Measurements from ENCODE around the gene FOXC1. TPM values are rescaled to one million over a fixed set of nuclear protein-coding genes. Genes with fewer than 3 reads are reported as not detected.

Gene FOXC1
- total RNA-seq, 1 donor from 2014 or later: 0.45 TPM

DNA sequence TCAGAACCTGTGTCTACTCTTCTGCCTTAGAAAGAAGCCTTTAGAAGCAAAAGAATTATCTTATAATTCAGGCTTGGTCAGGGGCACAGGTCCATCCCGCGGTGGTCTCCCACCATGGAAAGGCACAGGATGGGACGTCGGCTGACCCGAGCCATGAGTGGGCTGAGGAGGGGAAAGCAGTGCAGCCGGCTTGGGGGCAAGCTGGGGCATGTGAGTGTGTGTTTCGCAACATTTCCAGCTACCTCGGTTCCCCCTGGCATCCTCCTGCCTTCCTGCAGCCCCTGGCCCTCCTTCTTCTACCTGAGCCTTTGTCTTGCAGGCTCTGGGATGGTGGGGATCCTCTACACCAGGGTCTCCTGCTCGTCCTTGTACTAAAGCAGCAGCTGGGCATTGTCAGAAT is 29.1 kb upstream of the FOXC1 start:
- no peak overlapping the region for H3K4me2 ChIP-seq
- Mint-ChIP-seq H3K4me3 (no peak overlapping the region), H3K27ac (no peak overlapping the region), H3K27me3 (ENCODE audit: insufficient read depth, low read depth) (peaks cover 2% of the 10 kb centered on the region), H3K9me3 (peaks cover 8% of the 10 kb centered on the region), H3K36me3 (peaks cover 4% of the 10 kb centered on the region), H3K4me1 (peaks cover 26% of the 10 kb centered on the region)
- no peaks in the 10 kb centered on the region for H4K20me1 ChIP-seq (ENCODE audit: low read depth)
- no peak overlapping the region for H3K9ac ChIP-seq
- H2AFZ ChIP-seq (replicated peaks): no peak overlapping the region
- peaks cover 3% of the 10 kb centered on the region for H3K4me1 ChIP-seq
- no peak for DNase-seq (ENCODE audit: low spot score)
- no peaks in the 10 kb centered on the region for H3F3A ChIP-seq (ENCODE audit: low read depth)
- H3K36me3 ChIP-seq: no peaks in the 10 kb centered on the region
- no peak for TF ChIP-seq EZH2 (IDR thresholded peaks at IDR 0.05)
- no peak for TF ChIP-seq EZH2phosphoT487 (IDR thresholded peaks at IDR 0.05)
- TF ChIP-seq, protein P1, sequence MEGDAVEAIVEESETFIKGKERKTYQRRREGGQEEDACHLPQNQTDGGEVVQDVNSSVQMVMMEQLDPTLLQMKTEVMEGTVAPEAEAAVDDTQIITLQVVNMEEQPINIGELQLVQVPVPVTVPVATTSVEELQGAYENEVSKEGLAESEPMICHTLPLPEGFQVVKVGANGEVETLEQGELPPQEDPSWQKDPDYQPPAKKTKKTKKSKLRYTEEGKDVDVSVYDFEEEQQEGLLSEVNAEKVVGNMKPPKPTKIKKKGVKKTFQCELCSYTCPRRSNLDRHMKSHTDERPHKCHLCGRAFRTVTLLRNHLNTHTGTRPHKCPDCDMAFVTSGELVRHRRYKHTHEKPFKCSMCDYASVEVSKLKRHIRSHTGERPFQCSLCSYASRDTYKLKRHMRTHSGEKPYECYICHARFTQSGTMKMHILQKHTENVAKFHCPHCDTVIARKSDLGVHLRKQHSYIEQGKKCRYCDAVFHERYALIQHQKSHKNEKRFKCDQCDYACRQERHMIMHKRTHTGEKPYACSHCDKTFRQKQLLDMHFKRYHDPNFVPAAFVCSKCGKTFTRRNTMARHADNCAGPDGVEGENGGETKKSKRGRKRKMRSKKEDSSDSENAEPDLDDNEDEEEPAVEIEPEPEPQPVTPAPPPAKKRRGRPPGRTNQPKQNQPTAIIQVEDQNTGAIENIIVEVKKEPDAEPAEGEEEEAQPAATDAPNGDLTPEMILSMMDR (IDR thresholded peaks at IDR 0.05): no peak
- no peaks in the 10 kb centered on the region for H3K27me3 ChIP-seq
- no peaks in the 10 kb centered on the region for H3K79me2 ChIP-seq (ENCODE audit: low read depth)
- H3K9me3 ChIP-seq (ENCODE audit: low read depth): no peaks in the 10 kb centered on the region
- no peak overlapping the region for H3K27ac ChIP-seq
- H3K4me3 ChIP-seq: no peak overlapping the region

DNA sequence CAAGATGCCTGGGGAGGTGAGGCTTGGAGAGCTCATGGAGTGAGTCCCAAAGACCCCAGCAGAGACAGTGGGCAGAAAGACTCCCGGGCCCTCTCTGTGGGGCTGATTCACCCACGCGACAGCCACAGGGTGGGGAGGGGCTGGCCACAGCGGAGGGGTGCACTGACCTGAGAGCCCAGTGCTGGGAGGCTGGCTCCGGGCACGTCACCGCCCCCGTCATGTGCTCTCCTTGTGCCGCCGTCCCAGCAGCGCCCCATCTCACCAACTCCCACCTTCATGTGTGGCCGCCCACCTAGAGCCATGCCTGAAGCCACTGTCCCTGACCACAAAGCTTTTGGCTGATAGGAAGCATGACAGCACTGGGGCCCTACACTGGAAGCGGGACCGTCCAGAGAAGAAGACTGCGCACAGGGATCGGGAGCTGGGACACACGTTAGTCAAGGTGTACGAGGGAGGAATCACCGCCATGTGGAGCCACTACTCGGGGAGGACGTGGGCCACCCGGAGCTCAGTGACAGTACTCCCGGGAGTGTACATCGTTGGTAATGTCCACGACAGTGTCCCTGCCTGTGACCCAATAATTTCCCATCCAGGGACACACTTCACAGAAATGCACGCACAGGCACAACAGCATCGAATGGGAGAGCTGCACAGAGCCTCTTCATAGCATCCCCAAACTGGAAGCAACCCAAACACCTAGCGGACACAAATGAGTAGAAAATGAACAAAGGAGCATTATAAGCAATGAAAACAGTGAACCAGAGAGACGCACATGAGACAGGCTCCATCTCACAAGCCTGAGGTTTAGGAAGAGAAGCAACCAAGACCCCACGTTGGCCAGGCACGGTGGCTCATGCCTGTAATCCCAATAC is 28.4 kb upstream of the FOXC1 start:
- Histone ChIP-seq H3K9me3 (ENCODE audit: low read depth) (no peaks in the 10 kb centered on the region), H3K4me3 (no peak overlapping the region), H3K9ac (no peak overlapping the region), H3F3A (ENCODE audit: low read depth) (no peaks in the 10 kb centered on the region), H3K4me1 (no peaks in the 10 kb centered on the region), H3K27ac (no peak overlapping the region), H3K27me3 (no peaks in the 10 kb centered on the region), H4K20me1 (ENCODE audit: low read depth) (no peaks in the 10 kb centered on the region), H2AFZ (replicated peaks) (no peak overlapping the region), H3K4me2 (no peak overlapping the region), H3K79me2 (ENCODE audit: low read depth) (no peaks in the 10 kb centered on the region), H3K36me3 (no peaks in the 10 kb centered on the region)
- DNase-seq (ENCODE audit: low spot score): no peak
- Mint-ChIP-seq H3K4me3 (peak overlapping the region; percentile 2), H3K9me3 (peaks cover 8% of the 10 kb centered on the region), H3K27ac (peak overlapping the region; percentile 36), H3K4me1 (peaks cover 19% of the 10 kb centered on the region), H3K36me3 (peaks cover 4% of the 10 kb centered on the region), H3K27me3 (ENCODE audit: insufficient read depth, low read depth) (no peaks in the 10 kb centered on the region)
- no peak for TF ChIP-seq EZH2 (IDR thresholded peaks at IDR 0.05)
- no peak for TF ChIP-seq EZH2phosphoT487 (IDR thresholded peaks at IDR 0.05)
- TF ChIP-seq, protein P1 (IDR thresholded peaks at IDR 0.05): no peak

DNA sequence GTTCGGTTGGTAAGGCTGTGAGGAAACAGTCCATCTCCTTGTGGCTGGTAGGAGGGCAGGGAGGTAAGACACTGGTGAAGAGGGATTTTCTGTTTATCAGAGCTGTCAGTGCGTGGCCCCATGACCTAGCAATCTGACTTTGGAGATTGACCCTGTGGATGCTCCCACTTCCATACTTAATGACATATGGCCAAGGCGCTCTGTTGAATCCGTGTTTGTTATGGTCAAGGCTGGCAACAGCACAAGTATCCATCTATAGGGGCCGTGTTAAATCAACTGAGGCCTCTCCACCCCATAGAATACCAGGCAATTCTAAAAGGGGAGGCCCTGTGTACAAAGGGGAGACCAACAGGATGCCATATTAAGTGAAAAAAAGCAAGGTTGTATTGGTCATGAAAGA is 25.6 kb upstream of the FOXC1 start:
- Histone ChIP-seq H3F3A (ENCODE audit: low read depth) (no peaks in the 10 kb centered on the region), H3K9ac (no peak overlapping the region), H4K20me1 (ENCODE audit: low read depth) (no peaks in the 10 kb centered on the region), H3K4me2 (no peak overlapping the region), H3K27me3 (no peaks in the 10 kb centered on the region), H3K4me3 (no peak overlapping the region), H3K9me3 (ENCODE audit: low read depth) (no peaks in the 10 kb centered on the region), H3K27ac (no peak overlapping the region), H2AFZ (replicated peaks) (no peak overlapping the region), H3K36me3 (no peaks in the 10 kb centered on the region), H3K79me2 (ENCODE audit: low read depth) (no peaks in the 10 kb centered on the region), H3K4me1 (no peaks in the 10 kb centered on the region)
- no peak for DNase-seq (ENCODE audit: low spot score)
- Mint-ChIP-seq H3K36me3 (peaks cover 4% of the 10 kb centered on the region), H3K4me3 (no peak overlapping the region), H3K27ac (no peak overlapping the region), H3K27me3 (ENCODE audit: insufficient read depth, low read depth) (no peaks in the 10 kb centered on the region), H3K9me3 (peaks cover 8% of the 10 kb centered on the region), H3K4me1 (peaks cover 13% of the 10 kb centered on the region)
- TF ChIP-seq, protein P1 (IDR thresholded peaks at IDR 0.05): no peak
- no peak for TF ChIP-seq EZH2phosphoT487 (IDR thresholded peaks at IDR 0.05)
- no peak for TF ChIP-seq EZH2 (IDR thresholded peaks at IDR 0.05)

Data from neural progenitor cell (in vitro differentiated cells).